ENCODE measurements around the gene WFS1.

- TF ChIP-seq, protein P1, sequence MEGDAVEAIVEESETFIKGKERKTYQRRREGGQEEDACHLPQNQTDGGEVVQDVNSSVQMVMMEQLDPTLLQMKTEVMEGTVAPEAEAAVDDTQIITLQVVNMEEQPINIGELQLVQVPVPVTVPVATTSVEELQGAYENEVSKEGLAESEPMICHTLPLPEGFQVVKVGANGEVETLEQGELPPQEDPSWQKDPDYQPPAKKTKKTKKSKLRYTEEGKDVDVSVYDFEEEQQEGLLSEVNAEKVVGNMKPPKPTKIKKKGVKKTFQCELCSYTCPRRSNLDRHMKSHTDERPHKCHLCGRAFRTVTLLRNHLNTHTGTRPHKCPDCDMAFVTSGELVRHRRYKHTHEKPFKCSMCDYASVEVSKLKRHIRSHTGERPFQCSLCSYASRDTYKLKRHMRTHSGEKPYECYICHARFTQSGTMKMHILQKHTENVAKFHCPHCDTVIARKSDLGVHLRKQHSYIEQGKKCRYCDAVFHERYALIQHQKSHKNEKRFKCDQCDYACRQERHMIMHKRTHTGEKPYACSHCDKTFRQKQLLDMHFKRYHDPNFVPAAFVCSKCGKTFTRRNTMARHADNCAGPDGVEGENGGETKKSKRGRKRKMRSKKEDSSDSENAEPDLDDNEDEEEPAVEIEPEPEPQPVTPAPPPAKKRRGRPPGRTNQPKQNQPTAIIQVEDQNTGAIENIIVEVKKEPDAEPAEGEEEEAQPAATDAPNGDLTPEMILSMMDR (IDR thresholded peaks at IDR 0.05): no peak
- TF ChIP-seq POLR2A (IDR thresholded peaks at IDR 0.05) (no peak), EP300 (IDR thresholded peaks at IDR 0.05) (no peak), POLR2AphosphoS5 (IDR thresholded peaks at IDR 0.05) (no peak)
These were observed 44.2 kb upstream of the WFS1 start for GRCh38 chr4:6225469-6225868.

Data from suprapubic skin (tissue), 4 donors.